ENCODE data around the gene OR5K4. TPM values are rescaled to one million over a fixed set of nuclear protein-coding genes. Genes with fewer than 3 reads are reported as not detected.
"Not testable (repeated sequence)": the region's sequence is repeated elsewhere in the genome, so short reads cannot be mapped to it uniquely, and the experiment has no call there.

The OR5K4 gene
- total and polyA plus RNA-seq, 2 of the 4 experiments (the other 2 are of a cell fraction): not detected

DNA sequence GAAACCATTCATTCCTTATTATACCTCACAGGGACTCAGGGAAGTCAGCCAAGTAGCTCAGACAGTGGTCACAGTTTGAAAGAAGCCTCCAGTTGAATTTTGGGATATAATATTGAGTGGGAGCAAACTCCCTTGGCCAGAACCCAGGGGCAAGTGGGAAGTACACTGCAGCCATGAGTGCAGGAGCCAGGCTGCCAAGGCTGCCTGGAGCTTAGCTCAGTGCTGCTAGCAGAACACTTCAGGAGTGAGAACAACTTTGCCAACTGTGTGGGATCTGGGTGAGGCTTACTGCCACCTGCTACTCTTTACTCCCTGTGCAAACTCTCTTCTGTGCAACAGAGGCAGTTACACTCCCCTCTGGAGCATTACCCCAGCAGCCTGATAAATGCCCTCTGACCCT is 41.4 kb downstream of the OR5K4 start:
- no peaks in the 10 kb centered on the region for H3K36me3 ChIP-seq (ENCODE audit: control insufficient read depth, insufficient read depth, low read length)
- dilution Hi-C loops (cut with HindIII; ENCODE audit: low sequenced_read_pairs, unreplicated experiment) (no loop called here), intact Hi-C loops (cut with micrococcal nuclease) (no loop called here), in situ Hi-C loops (cut with MboI; ENCODE audit: low sequenced_read_pairs) (no loop called here)
- H4K8ac ChIP-seq (ENCODE audit: low read depth in 2 of 2, low read length in 2 of 2): no peak overlapping the region
- H3K4me2 ChIP-seq (ENCODE audit: low read depth, low read length): no peak overlapping the region
- ATAC-seq (ENCODE audit: low read depth) (no peak), DNase-seq (no peak)
- H3K4me3 ChIP-seq (ENCODE audit: insufficient read depth, low read depth, low read length): no peak overlapping the region
- no peak overlapping the region for H3K27ac ChIP-seq (ENCODE audit: insufficient read depth, low read length)
- TF ChIP-seq CEBPB (IDR thresholded peaks at IDR 0.05; ENCODE audit: low read depth, low read length) (no peak), RCOR1 (IDR thresholded peaks at IDR 0.05; ENCODE audit: insufficient replicate concordance, low read length) (no peak)
- TF ChIP-seq, protein P1, sequence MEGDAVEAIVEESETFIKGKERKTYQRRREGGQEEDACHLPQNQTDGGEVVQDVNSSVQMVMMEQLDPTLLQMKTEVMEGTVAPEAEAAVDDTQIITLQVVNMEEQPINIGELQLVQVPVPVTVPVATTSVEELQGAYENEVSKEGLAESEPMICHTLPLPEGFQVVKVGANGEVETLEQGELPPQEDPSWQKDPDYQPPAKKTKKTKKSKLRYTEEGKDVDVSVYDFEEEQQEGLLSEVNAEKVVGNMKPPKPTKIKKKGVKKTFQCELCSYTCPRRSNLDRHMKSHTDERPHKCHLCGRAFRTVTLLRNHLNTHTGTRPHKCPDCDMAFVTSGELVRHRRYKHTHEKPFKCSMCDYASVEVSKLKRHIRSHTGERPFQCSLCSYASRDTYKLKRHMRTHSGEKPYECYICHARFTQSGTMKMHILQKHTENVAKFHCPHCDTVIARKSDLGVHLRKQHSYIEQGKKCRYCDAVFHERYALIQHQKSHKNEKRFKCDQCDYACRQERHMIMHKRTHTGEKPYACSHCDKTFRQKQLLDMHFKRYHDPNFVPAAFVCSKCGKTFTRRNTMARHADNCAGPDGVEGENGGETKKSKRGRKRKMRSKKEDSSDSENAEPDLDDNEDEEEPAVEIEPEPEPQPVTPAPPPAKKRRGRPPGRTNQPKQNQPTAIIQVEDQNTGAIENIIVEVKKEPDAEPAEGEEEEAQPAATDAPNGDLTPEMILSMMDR (conservative IDR thresholded peaks at IDR 0.05; ENCODE audit: low read depth, low read length): no peak
- TF ChIP-seq, protein P2, sequence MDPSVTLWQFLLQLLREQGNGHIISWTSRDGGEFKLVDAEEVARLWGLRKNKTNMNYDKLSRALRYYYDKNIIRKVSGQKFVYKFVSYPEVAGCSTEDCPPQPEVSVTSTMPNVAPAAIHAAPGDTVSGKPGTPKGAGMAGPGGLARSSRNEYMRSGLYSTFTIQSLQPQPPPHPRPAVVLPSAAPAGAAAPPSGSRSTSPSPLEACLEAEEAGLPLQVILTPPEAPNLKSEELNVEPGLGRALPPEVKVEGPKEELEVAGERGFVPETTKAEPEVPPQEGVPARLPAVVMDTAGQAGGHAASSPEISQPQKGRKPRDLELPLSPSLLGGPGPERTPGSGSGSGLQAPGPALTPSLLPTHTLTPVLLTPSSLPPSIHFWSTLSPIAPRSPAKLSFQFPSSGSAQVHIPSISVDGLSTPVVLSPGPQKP (IDR thresholded peaks at IDR 0.05; ENCODE audit: borderline replicate concordance, low read depth, low read length): no peak
- H2BK120ac ChIP-seq (ENCODE audit: low read depth, low read length): no peak overlapping the region
- BruUV-seq (replicated peaks): no TSS peak
- H3K18ac ChIP-seq (ENCODE audit: low read depth, low read length): no peak overlapping the region
- H2AFZ ChIP-seq (replicated peaks; ENCODE audit: low read length, poor library complexity): no peak overlapping the region
- H3K27me3 ChIP-seq (ENCODE audit: control insufficient read depth, insufficient read depth, low read length): no peaks in the 10 kb centered on the region
- no peak overlapping the region for H3K56ac ChIP-seq (ENCODE audit: extremely low read depth, insufficient read depth, low read length)
- no peak overlapping the region for H3K4ac ChIP-seq (ENCODE audit: low read depth, low read length)
- no peak overlapping the region for H4K5ac ChIP-seq (ENCODE audit: low read depth, low read length)
- H3K23ac ChIP-seq (ENCODE audit: low read depth, low read length): no peak overlapping the region
- no peak overlapping the region for H2BK15ac ChIP-seq (ENCODE audit: low read depth, low read length)
- H3K14ac ChIP-seq (replicated peaks; ENCODE audit: low read depth, low read length): no peak overlapping the region
- no peaks in the 10 kb centered on the region for H4K20me1 ChIP-seq (ENCODE audit: insufficient read depth, low read length)
- H3K4me1 ChIP-seq (ENCODE audit: control insufficient read depth, insufficient read depth, low read length): no peaks in the 10 kb centered on the region
- no peak overlapping the region for H3K9ac ChIP-seq (ENCODE audit: low read depth, low read length)
- no peak overlapping the region for H4K91ac ChIP-seq (ENCODE audit: insufficient read depth, low read depth, low read length)
- H3K9me1 ChIP-seq (ENCODE audit: insufficient read depth, low read length): no peaks in the 10 kb centered on the region
- no peaks in the 10 kb centered on the region for H3K9me3 ChIP-seq (ENCODE audit: control insufficient read depth, insufficient read depth, low read length)
- ChIA-PET CTCF (no interaction called here), POLR2A (ENCODE audit: unreplicated experiment) (no interaction called here)
- no peak overlapping the region for H2AK9ac ChIP-seq (replicated peaks; ENCODE audit: low read depth, low read length, poor library complexity)
- no peak overlapping the region for H2AK5ac ChIP-seq (ENCODE audit: low read depth, low read length)
- H2BK5ac ChIP-seq (ENCODE audit: low read depth, low read length, poor library complexity, severe bottlenecking): no peak overlapping the region
- no peak overlapping the region for H2BK20ac ChIP-seq (ENCODE audit: low read depth, low read length)
- H3K79me1 ChIP-seq (ENCODE audit: low read depth in 1 of 2, low read length in 2 of 2): no peaks in the 10 kb centered on the region

DNA sequence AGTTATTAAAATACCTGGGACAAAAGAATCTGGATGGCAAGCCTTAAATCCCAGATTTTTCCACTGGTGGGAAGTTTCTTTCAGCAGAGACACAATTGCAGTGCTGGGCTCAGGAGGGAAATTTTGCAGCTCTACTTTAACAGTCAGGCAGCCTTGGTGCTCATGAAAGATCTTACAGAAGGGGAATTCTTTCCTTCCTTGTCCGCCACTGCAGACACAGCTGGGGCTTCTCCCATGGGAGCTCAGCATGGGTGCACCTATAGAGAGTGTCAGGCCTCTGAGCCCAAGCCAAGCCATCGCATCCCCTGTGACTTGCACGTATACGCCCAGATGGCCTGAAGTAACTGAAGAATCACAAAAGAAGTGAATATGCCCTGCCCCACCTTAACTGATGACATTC is 42.8 kb downstream of the OR5K4 start:
- H2AFZ ChIP-seq (replicated peaks; ENCODE audit: low read length, poor library complexity); H3K9me3 ChIP-seq (ENCODE audit: control insufficient read depth, insufficient read depth, low read length); H4K5ac ChIP-seq (ENCODE audit: low read depth, low read length); H2BK5ac ChIP-seq (ENCODE audit: low read depth, low read length, poor library complexity, severe bottlenecking); CTCF ChIA-PET; H3K4me1 ChIP-seq (ENCODE audit: control insufficient read depth, insufficient read depth, low read length); H3K4me2 ChIP-seq (ENCODE audit: low read depth, low read length); H2BK15ac ChIP-seq (ENCODE audit: low read depth, low read length); H3K9ac ChIP-seq (ENCODE audit: low read depth, low read length); intact Hi-C loops (cut with micrococcal nuclease); H3K36me3 ChIP-seq (ENCODE audit: control insufficient read depth, insufficient read depth, low read length); H4K8ac ChIP-seq (ENCODE audit: low read depth in 2 of 2, low read length in 2 of 2); H3K79me1 ChIP-seq (ENCODE audit: low read depth in 1 of 2, low read length in 2 of 2); H3K4ac ChIP-seq (ENCODE audit: low read depth, low read length); H3K18ac ChIP-seq (ENCODE audit: low read depth, low read length); H3K23ac ChIP-seq (ENCODE audit: low read depth, low read length); POLR2A ChIA-PET (ENCODE audit: unreplicated experiment); H2BK20ac ChIP-seq (ENCODE audit: low read depth, low read length); H3K14ac ChIP-seq (replicated peaks; ENCODE audit: low read depth, low read length); H2AK9ac ChIP-seq (replicated peaks; ENCODE audit: low read depth, low read length, poor library complexity); BruUV-seq (replicated peaks); H2AK5ac ChIP-seq (ENCODE audit: low read depth, low read length); H3K56ac ChIP-seq (ENCODE audit: extremely low read depth, insufficient read depth, low read length); H4K20me1 ChIP-seq (ENCODE audit: insufficient read depth, low read length); ATAC-seq (ENCODE audit: low read depth); H4K91ac ChIP-seq (ENCODE audit: insufficient read depth, low read depth, low read length); H3K9me1 ChIP-seq (ENCODE audit: insufficient read depth, low read length); H2BK120ac ChIP-seq (ENCODE audit: low read depth, low read length); dilution Hi-C loops (cut with HindIII; ENCODE audit: low sequenced_read_pairs, unreplicated experiment); in situ Hi-C loops (cut with MboI; ENCODE audit: low sequenced_read_pairs); H3K27me3 ChIP-seq (ENCODE audit: control insufficient read depth, insufficient read depth, low read length); H3K27ac ChIP-seq (ENCODE audit: insufficient read depth, low read length); H3K4me3 ChIP-seq (ENCODE audit: insufficient read depth, low read depth, low read length); DNase-seq: not testable (repeated sequence)
- no CpG with 5 or more reads among the region's 4 CpGs for WGBS, 2 experiments (ENCODE audit: extremely low coverage in 2 of 2, insufficient read length in 1 of 2)

Measured in IMR-90 (cell line).